CD14-positive monocyte (primary cell): Measurements from ENCODE around the gene BRI3. TPM values are rescaled to one million over a fixed set of nuclear protein-coding genes. Genes with fewer than 3 reads are reported as not detected.

ENCODE experiments used
- DNase-seq, 3 donors: peaks; one replicate each; pipeline ENCODE4 v3.0.0-alpha.2; 2011 to 2022
- H2AFZ ChIP-seq: 2 replicates; pipeline ENCODE4 v1.6.0; 2012; ENCODE audit warnings: mild to moderate bottlenecking, low read depth, low read length, inconsistent platforms; ENCODE audit not compliant: insufficient read depth, poor library complexity, severe bottlenecking
- H3K27ac ChIP-seq, 2 donors: 1 replicate in 1 of 2; 2 replicates in 1 of 2; pipeline ENCODE4 v1.5.1; 2012 to 2013; ENCODE audit warnings: low read length in 2 of 2, control low read depth in 1 of 2, inconsistent platforms in 1 of 2, low read depth in 1 of 2, mild to moderate bottlenecking in 1 of 2
- H3K27me3 ChIP-seq, 2 donors: one replicate each; pipeline versions ENCODE4 v1.6.0 to v1.6.1; 2011 to 2013; ENCODE audit warnings: low read length in 2 of 2; ENCODE audit not compliant: control insufficient read depth in 2 of 2, insufficient read depth in 2 of 2
- H3K36me3 ChIP-seq, 2 donors: replicated peaks in 1 of 2; 1 replicate in 1 of 2; 2 replicates in 1 of 2; pipeline versions ENCODE4 v1.5.1 to v1.6.1; 2012 to 2013; ENCODE audit warnings: low read length in 2 of 2, control low read depth in 1 of 2, inconsistent platforms in 1 of 2, mild to moderate bottlenecking in 1 of 2; ENCODE audit not compliant: insufficient read depth in 2 of 2, control insufficient read depth in 1 of 2
- H3K4me1 ChIP-seq, 2 donors: 1 replicate in 1 of 2; 2 replicates in 1 of 2; pipeline versions ENCODE4 v1.5.1 to v1.6.1; 2012 to 2013; ENCODE audit warnings: low read length in 2 of 2, control low read depth in 1 of 2, inconsistent platforms in 1 of 2, mild to moderate bottlenecking in 1 of 2, moderate library complexity in 1 of 2; ENCODE audit not compliant: insufficient read depth in 2 of 2, control insufficient read depth in 1 of 2
- H3K4me2 ChIP-seq: replicated peaks from 2 replicates; pipeline ENCODE3; 2012; ENCODE audit warnings: low read length, moderate library complexity, mild to moderate bottlenecking; ENCODE audit not compliant: poor library complexity, severe bottlenecking; ENCODE audit errors: extremely low read depth
- H3K4me3 ChIP-seq, 3 experiments: fragments of 200-600 bp in 1 of 3; sonication (generic) in 1 of 3; replicated peaks in 1 of 3; 1 replicate in 2 of 3; 2 replicates in 1 of 3; pipeline ENCODE4 v1.5.1; 2011 to 2013; ENCODE audit warnings: low read length in 3 of 3, mild to moderate bottlenecking in 3 of 3, control low read depth in 2 of 3, low read depth in 2 of 3, inconsistent platforms in 1 of 3, moderate library complexity in 1 of 3
- H3K79me2 ChIP-seq: 2 replicates; pipeline ENCODE4 v1.6.0; 2012; ENCODE audit warnings: mild to moderate bottlenecking, control low read depth, inconsistent platforms, low read length, moderate library complexity; ENCODE audit not compliant: insufficient read depth
- H3K9ac ChIP-seq: 2 replicates; pipeline ENCODE4 v1.6.0; 2017; ENCODE audit warnings: low read length, mild to moderate bottlenecking; ENCODE audit not compliant: insufficient read depth, poor library complexity, severe bottlenecking
- H3K9me3 ChIP-seq, 2 donors: replicated peaks in 1 of 2; 1 replicate in 1 of 2; 2 replicates in 1 of 2; pipeline versions ENCODE4 v1.5.1 to v1.6.1; 2012 to 2013; ENCODE audit warnings: low read length in 2 of 2, control low read depth in 1 of 2; ENCODE audit not compliant: control insufficient read depth in 1 of 2, insufficient read depth in 1 of 2
- H4K20me1 ChIP-seq: 2 replicates; pipeline ENCODE4 v1.6.0; 2012; ENCODE audit warnings: mild to moderate bottlenecking, low read length, control low read depth, moderate library complexity; ENCODE audit not compliant: insufficient read depth
- H3K27ac Mint-ChIP-seq, 7 donors: one replicate each; pipeline ENCODE4 v1.8.0; 2020; ENCODE audit warnings: mild to moderate bottlenecking in 7 of 7, mixed read lengths in 7 of 7, moderate library complexity in 6 of 7, inconsistent platforms in 2 of 7
- H3K27me3 Mint-ChIP-seq, 3 donors: one replicate each; pipeline ENCODE4 v1.8.0; 2021 to 2022; ENCODE audit warnings: low read depth in 3 of 3, mild to moderate bottlenecking in 3 of 3, mixed read lengths in 3 of 3, moderate library complexity in 3 of 3, inconsistent platforms in 1 of 3
- H3K36me3 Mint-ChIP-seq, 2 donors: one replicate each; pipeline ENCODE4 v1.8.0; 2020; ENCODE audit warnings: mixed read lengths in 2 of 2, inconsistent platforms in 1 of 2, mild to moderate bottlenecking in 1 of 2
- H3K4me1 Mint-ChIP-seq: one replicate; pipeline ENCODE4 v1.8.0; 2020; ENCODE audit warnings: mild to moderate bottlenecking, mixed read lengths
- H3K4me3 Mint-ChIP-seq, 2 donors: one replicate each; pipeline ENCODE4 v1.8.0; 2020; ENCODE audit warnings: mild to moderate bottlenecking in 2 of 2, mixed read lengths in 2 of 2, moderate library complexity in 1 of 2
- H3K9me3 Mint-ChIP-seq, 7 donors: one replicate each; pipeline ENCODE4 v1.8.0; 2020 to 2022; ENCODE audit warnings: mixed read lengths in 7 of 7, mild to moderate bottlenecking in 6 of 7, moderate library complexity in 6 of 7, inconsistent platforms in 2 of 7
- WGBS: methylation state at CpG from one replicate; pipeline ENCODE4 v1.1.5; 2013; ENCODE audit warnings: missing lambda C conversion rate; ENCODE audit not compliant: insufficient coverage; 5-methylcytosine and 5-hydroxymethylcytosine counted together
- intact Hi-C, 2 donors: fragments of 100-400 bp; cut with micrococcal nuclease; formaldehyde crosslinking; loops; one replicate each; pipeline versions ENCODE4 v1.15.0 to v1.15.1; 2023
- polyA plus RNA-seq, 3 donors: library from polyadenylated mRNA; depleted of rRNA in 1 of 3; unstranded in 2 of 3; stranded (reverse) in 1 of 3; fragments of 300-500 nt in 2 of 3; fragments of >200 nt in 1 of 3; fragmentation: Illumina TruSeq in 2 of 3; gene quantifications; 1 replicate in 2 of 3; 2 replicates in 1 of 3; pipeline ENCODE4 v1.2.3, GENCODE V29; 2012 to 2021
- TF ChIP-seq, protein P1 (sequence below): fragments of 200-600 bp; IDR thresholded peaks from one replicate; pipeline ENCODE4 v1.8.0; 2022; ENCODE audit warnings: antibody characterized with exemption, mild to moderate bottlenecking

BRI3 gene
- polyA plus RNA-seq, 3 donors = 120 to 273 (median 149) TPM

DNA sequence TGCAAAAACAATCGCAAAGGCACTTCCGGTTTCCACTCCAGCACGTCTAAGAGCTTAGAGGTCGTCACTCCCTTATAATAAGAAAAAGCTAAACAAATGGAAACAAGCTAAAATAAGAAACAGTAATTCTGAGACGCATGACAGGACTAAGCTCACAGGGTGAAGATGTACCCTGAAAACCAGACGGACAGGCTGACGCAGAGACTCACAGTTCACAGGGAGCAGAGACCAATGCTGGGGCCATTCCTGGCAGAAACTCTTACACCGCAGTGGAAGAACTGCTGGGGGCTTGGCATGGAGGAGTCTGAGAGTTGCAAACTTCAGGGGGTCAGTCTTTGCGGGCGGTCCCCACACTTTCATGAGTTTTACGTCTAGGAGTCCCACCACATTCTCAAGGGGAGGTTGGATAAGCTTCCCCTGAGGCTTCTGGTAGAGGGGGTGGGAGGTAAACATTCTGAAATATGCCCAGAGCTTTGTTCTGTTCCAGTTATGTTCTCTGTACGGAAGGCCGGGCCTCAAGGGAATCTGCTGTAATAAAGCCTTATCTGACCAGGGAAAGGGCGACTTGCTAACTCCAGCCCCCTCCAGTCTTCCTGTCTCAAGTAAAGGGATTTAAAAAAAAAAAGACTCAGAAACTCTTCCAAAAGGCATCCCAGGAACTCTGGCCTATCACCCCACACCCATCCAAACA is 47.8 kb downstream of the BRI3 start:
- 88% methylated on average over 7 of the region's 14 CpGs for WGBS
- Histone ChIP-seq H3K79me2 (no peaks in the 10 kb centered on the region), H4K20me1 (no peaks in the 10 kb centered on the region), H3K36me3 (no peaks in the 10 kb centered on the region), H3K4me3 (no peak overlapping the region), H3K9me3 (no peaks in the 10 kb centered on the region), H3K27ac (no peak overlapping the region), H3K9ac (no peak overlapping the region), H3K4me1 (no peaks in the 10 kb centered on the region), H3K4me2 (no peak overlapping the region), H2AFZ (no peak overlapping the region), H3K27me3 (no peaks in the 10 kb centered on the region)
- no peak overlapping the region for H3K27ac Mint-ChIP-seq
- intact Hi-C loops = no loop called here
- H3K4me3 Mint-ChIP-seq = no peak overlapping the region
- H3K4me1 Mint-ChIP-seq = no peaks in the 10 kb centered on the region
- no peaks in the 10 kb centered on the region for H3K36me3 Mint-ChIP-seq
- TF ChIP-seq, protein P1, sequence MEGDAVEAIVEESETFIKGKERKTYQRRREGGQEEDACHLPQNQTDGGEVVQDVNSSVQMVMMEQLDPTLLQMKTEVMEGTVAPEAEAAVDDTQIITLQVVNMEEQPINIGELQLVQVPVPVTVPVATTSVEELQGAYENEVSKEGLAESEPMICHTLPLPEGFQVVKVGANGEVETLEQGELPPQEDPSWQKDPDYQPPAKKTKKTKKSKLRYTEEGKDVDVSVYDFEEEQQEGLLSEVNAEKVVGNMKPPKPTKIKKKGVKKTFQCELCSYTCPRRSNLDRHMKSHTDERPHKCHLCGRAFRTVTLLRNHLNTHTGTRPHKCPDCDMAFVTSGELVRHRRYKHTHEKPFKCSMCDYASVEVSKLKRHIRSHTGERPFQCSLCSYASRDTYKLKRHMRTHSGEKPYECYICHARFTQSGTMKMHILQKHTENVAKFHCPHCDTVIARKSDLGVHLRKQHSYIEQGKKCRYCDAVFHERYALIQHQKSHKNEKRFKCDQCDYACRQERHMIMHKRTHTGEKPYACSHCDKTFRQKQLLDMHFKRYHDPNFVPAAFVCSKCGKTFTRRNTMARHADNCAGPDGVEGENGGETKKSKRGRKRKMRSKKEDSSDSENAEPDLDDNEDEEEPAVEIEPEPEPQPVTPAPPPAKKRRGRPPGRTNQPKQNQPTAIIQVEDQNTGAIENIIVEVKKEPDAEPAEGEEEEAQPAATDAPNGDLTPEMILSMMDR = no peak
- no peak for DNase-seq
- peaks cover 0 to 12% (median 5%) of the 10 kb centered on the region in 7 donors for H3K9me3 Mint-ChIP-seq
- H3K27me3 Mint-ChIP-seq = peaks cover 2 to 11% (median 7%) of the 10 kb centered on the region in 3 donors

DNA sequence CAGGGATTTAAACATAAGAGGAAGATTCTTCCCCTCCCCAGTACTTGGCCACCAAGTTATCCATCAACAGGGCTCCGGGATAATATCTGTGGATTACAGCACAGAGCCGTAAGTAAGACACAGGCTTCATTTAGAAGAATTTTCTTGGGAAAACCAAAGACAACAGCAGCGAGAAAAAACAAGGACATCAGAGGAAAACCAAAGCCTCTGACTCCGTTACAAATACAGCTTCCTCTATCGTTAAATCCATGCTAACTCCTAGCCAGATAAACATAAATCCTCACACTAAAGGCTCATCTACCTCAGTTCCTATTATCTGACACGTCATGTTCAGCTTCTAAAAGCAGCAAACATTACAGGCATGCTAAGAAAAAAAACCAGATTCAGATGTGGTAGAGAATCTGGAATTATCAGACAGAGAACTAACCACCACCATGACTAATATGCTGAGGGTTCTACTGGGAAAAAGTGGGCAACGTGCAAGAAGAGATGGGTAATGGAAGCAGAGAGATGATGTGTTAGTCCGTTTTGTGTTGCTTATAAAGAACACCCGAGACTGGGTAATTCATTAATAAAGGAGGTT is 48.4 kb downstream of the BRI3 start:
- DNase-seq = no peak
- no peaks in the 10 kb centered on the region for H3K79me2 ChIP-seq
- Mint-ChIP-seq H3K36me3 (no peaks in the 10 kb centered on the region), H3K27ac (no peak overlapping the region), H3K9me3 (peaks cover 0 to 12% (median 5%) of the 10 kb centered on the region in 7 donors), H3K4me3 (no peak overlapping the region), H3K4me1 (no peaks in the 10 kb centered on the region), H3K27me3 (peaks cover 2 to 7% (median 7%) of the 10 kb centered on the region in 3 donors)
- no peaks in the 10 kb centered on the region for H4K20me1 ChIP-seq
- TF ChIP-seq, protein P1 = no peak
- H3K4me2 ChIP-seq = no peak overlapping the region
- no peaks in the 10 kb centered on the region for H3K36me3 ChIP-seq
- no peak overlapping the region for H3K9ac ChIP-seq
- no peak overlapping the region for H2AFZ ChIP-seq
- no peaks in the 10 kb centered on the region for H3K27me3 ChIP-seq
- no peak overlapping the region for H3K4me3 ChIP-seq
- H3K27ac ChIP-seq = no peak overlapping the region
- WGBS = 91% methylated on average over 4 of the region's 9 CpGs
- no peaks in the 10 kb centered on the region for H3K4me1 ChIP-seq
- intact Hi-C loops = no loop called here
- H3K9me3 ChIP-seq = no peaks in the 10 kb centered on the region
